HEK293T (cell line): Measurements from ENCODE around the gene PAOX.

ENCODE experiments used
- ARNT ChIP-seq: fragments of 450-650 bp; IDR thresholded peaks from 2 replicates; pipeline ENCODE4 v1.6.1; 2017; ENCODE audit warnings: mild to moderate bottlenecking
- BHLHE40 ChIP-seq: fragments of 450-650 bp; IDR thresholded peaks from 2 replicates; pipeline ENCODE4 v1.6.1; 2016; ENCODE audit warnings: mild to moderate bottlenecking, moderate library complexity, borderline replicate concordance
- ELF4 ChIP-seq: fragments of 450-650 bp; IDR thresholded peaks from 2 replicates; pipeline ENCODE4 v1.6.1; 2017; ENCODE audit warnings: antibody characterized with exemption
- FOXK2 ChIP-seq: fragments of 450-650 bp; IDR thresholded peaks from 2 replicates; pipeline ENCODE4 v1.6.1; 2016; ENCODE audit warnings: mild to moderate bottlenecking
- FOXM1 ChIP-seq: fragments of 450-650 bp; IDR thresholded peaks from 2 replicates; pipeline ENCODE4 v1.6.1; 2017; ENCODE audit warnings: mild to moderate bottlenecking, borderline replicate concordance
- LEF1 ChIP-seq: fragments of 450-650 bp; IDR thresholded peaks from 2 replicates; pipeline ENCODE4 v1.6.1; 2017; ENCODE audit warnings: mild to moderate bottlenecking, borderline replicate concordance
- SP1 ChIP-seq: fragments of 450-650 bp; IDR thresholded peaks from 2 replicates; pipeline ENCODE4 v1.6.1; 2017
- SUZ12 ChIP-seq: fragments of 450-650 bp; IDR thresholded peaks from 2 replicates; pipeline ENCODE4 v1.6.1; 2016; ENCODE audit warnings: mild to moderate bottlenecking
- TARDBP ChIP-seq: fragments of 450-650 bp; IDR thresholded peaks from 2 replicates; pipeline ENCODE4 v1.6.1; 2016
- ZNF384 ChIP-seq: fragments of 450-650 bp; IDR thresholded peaks from 2 replicates; pipeline ENCODE4 v1.6.1; 2016

- no peak for TF ChIP-seq FOXM1
- TF ChIP-seq BHLHE40: no peak
- TF ChIP-seq SP1: no peak
- no peak for TF ChIP-seq LEF1
- no peak for TF ChIP-seq ELF4
- no peak for TF ChIP-seq FOXK2
- no peak for TF ChIP-seq ARNT
- TF ChIP-seq ZNF384: no peak
- TF ChIP-seq SUZ12: no peak
- TF ChIP-seq TARDBP: no peak
Observed at GRCh38 chr10:133353988-133354605, 25.0 kb upstream of the PAOX start.
